D721Med (cell line): ENCODE results near the gene LRRK2.

Experiments used
- DNase-seq: peaks from one replicate; pipeline ENCODE4 v3.0.0; 2011; ENCODE audit warnings: low spot score; ENCODE audit not compliant: insufficient read length
- FAIRE-seq: peaks from 2 replicates; lab custom pipeline; 2011; peaks lifted over from hg19 to GRCh38; lab: Jason Lieb, UNC
- TF ChIP-seq, protein P1 (sequence below): IDR thresholded peaks from 2 replicates; pipeline ENCODE4 v1.5.1; 2012; ENCODE audit warnings: mild to moderate bottlenecking, control low read depth; ENCODE audit not compliant: insufficient read depth; ENCODE audit errors: missing control alignments

Gene LRRK2

DNA sequence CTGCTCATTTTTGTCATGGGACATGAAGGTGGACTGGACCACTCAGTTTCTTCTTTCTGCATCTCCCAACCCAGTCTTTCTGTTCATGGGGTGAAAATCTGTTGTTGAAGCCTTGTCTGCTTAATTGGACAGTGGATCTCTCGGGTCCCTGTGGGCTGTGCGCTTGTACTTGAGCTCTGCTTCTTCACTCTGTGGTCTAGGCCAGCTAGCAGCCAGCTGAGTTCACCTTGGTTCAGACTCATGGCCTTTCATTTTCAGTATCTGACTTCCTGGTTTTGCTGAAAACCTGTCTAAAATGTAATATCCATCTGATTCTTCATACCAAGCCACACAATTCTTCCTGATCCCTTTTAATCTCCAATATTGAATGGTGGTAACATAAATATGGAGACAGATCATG lies 117.2 kb downstream of the LRRK2 start:
- TF ChIP-seq, protein P1, sequence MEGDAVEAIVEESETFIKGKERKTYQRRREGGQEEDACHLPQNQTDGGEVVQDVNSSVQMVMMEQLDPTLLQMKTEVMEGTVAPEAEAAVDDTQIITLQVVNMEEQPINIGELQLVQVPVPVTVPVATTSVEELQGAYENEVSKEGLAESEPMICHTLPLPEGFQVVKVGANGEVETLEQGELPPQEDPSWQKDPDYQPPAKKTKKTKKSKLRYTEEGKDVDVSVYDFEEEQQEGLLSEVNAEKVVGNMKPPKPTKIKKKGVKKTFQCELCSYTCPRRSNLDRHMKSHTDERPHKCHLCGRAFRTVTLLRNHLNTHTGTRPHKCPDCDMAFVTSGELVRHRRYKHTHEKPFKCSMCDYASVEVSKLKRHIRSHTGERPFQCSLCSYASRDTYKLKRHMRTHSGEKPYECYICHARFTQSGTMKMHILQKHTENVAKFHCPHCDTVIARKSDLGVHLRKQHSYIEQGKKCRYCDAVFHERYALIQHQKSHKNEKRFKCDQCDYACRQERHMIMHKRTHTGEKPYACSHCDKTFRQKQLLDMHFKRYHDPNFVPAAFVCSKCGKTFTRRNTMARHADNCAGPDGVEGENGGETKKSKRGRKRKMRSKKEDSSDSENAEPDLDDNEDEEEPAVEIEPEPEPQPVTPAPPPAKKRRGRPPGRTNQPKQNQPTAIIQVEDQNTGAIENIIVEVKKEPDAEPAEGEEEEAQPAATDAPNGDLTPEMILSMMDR: no peak
- DNase-seq (no peak), FAIRE-seq (no peak)

GRCh38 chr12:40343124-40343523 lies 118.3 kb downstream of the LRRK2 start:
- no peak for DNase-seq
- no peak for FAIRE-seq
- TF ChIP-seq, protein P1: no peak

DNA sequence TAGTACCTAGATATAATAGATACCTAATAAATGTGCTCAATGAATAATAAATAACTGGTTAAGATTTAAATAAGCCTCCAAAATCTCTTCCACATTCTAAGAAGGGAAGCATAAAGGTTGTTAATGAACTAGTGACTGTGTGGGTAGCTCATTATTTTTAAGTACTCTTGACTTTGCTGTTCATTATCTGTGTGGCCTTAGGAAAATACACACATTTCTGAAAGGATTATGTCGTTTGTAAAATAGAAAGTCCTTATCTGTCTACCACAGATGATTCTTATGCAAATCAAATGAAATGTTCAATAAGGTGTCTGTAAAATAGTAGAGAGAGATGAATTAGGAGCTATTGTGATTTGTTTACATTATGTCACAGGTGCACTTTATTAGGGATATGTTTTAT lies 119.5 kb downstream of the LRRK2 start:
- TF ChIP-seq, protein P1: no peak
- DNase-seq: no peak
- FAIRE-seq: peak; percentile 6

DNA sequence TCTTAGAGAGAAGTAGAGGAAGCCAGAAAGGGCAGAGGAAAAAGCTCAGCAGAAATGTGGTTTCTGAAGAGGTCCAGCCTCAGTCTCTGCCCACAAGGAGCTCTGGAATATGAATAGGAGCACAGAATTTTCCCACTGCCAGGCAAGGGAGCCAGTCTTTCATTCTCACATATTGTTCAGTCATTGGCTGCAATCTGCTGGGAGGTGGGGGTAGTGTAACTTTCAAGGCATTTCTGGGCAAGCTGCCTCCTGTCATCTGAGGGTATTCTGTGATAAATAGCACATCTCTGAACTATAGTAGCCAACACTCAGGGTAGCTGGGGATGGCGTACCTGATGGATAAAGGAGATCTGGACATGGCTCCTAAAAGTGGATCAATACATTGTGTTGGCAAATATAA lies 127.2 kb downstream of the LRRK2 start:
- no peak for DNase-seq
- FAIRE-seq: no peak
- TF ChIP-seq, protein P1: no peak

DNA sequence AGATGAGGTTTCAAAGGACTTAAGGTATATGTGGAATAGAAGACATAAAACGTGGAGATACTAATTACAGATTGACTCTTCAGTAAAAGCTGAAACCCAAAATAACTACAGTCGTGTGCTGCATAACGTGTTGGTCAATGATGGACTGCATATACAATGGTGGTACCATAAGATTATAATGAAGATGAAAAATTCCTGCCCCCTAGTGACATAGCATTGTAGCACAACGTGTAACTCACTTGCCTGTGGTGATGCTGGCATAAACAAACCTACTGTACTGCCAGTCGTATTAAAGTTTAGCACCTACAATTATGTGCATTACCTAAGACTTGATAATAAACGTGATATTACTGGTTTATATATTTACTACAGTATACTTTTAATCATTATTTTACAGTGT lies 150.3 kb downstream of the LRRK2 start:
- FAIRE-seq (no peak), DNase-seq (no peak)
- TF ChIP-seq, protein P1: peak; percentile 14

- DNase-seq (no peak), FAIRE-seq (no peak)
- TF ChIP-seq, protein P1: no peak
Measured at GRCh38 chr12:40376533-40377267, 151.9 kb downstream of the LRRK2 start.

GRCh38 chr12:40378691-40379090 lies 153.9 kb downstream of the LRRK2 start:
- TF ChIP-seq, protein P1: no peak
- no peak for FAIRE-seq

More at GRCh38 chr12:40378691-40379090, 153.9 kb downstream of the LRRK2 start:
- DNase-seq: no peak
